Endodermal cell (in vitro differentiated cells): Measurements from ENCODE around the gene CFAP61. TPM values are rescaled to one million over a fixed set of nuclear protein-coding genes. Genes with fewer than 3 reads are reported as not detected.

Experiments
- DNase-seq: peaks from one replicate; pipeline ENCODE4 v3.0.0-alpha.2; 2017
- H3K27ac ChIP-seq: 2 replicates; pipeline ENCODE4 v1.5.1; 2013; ENCODE audit warnings: mild to moderate bottlenecking, low read depth, low read length, moderate library complexity
- H3K27me3 ChIP-seq: 2 replicates; pipeline ENCODE4 v1.6.1; 2013; ENCODE audit warnings: mild to moderate bottlenecking, low read length, moderate library complexity; ENCODE audit not compliant: insufficient read depth, control insufficient read depth, poor library complexity, severe bottlenecking
- H3K36me3 ChIP-seq: 2 replicates; pipeline ENCODE4 v1.7.0; 2013; ENCODE audit warnings: mild to moderate bottlenecking, low read length, moderate library complexity; ENCODE audit not compliant: control insufficient read depth, insufficient read depth
- H3K4me1 ChIP-seq: one replicate; pipeline ENCODE4 v1.7.0; 2013; ENCODE audit warnings: low read length; ENCODE audit not compliant: control insufficient read depth, insufficient read depth
- H3K4me3 ChIP-seq: 2 replicates; pipeline ENCODE4 v1.5.1; 2013; ENCODE audit warnings: mild to moderate bottlenecking, low read length, moderate library complexity
- H3K9ac ChIP-seq: 2 replicates; pipeline ENCODE4 v1.6.1; 2013; ENCODE audit warnings: mild to moderate bottlenecking, low read length, moderate library complexity; ENCODE audit not compliant: poor library complexity, severe bottlenecking; ENCODE audit errors: extremely low read depth
- H3K9me3 ChIP-seq: 2 replicates; pipeline ENCODE4 v1.6.1; 2013; ENCODE audit warnings: mild to moderate bottlenecking, low read length, moderate library complexity; ENCODE audit not compliant: control insufficient read depth
- H3K27ac Mint-ChIP-seq: 2 replicates; pipeline ENCODE4 v1.8.0; 2020; ENCODE audit warnings: mixed read lengths
- H3K27me3 Mint-ChIP-seq: 2 replicates; pipeline ENCODE4 v1.8.0; 2021; ENCODE audit warnings: mild to moderate bottlenecking, mixed read lengths; ENCODE audit not compliant: insufficient read depth
- H3K36me3 Mint-ChIP-seq: 2 replicates; pipeline ENCODE4 v1.8.0; 2020; ENCODE audit warnings: low read depth, mixed read lengths
- H3K4me1 Mint-ChIP-seq: 2 replicates; pipeline ENCODE4 v1.8.0; 2020; ENCODE audit warnings: mixed read lengths
- H3K4me3 Mint-ChIP-seq: 2 replicates; pipeline ENCODE4 v1.8.0; 2020; ENCODE audit warnings: mild to moderate bottlenecking, moderate library complexity, mixed read lengths
- H3K9me3 Mint-ChIP-seq: 2 replicates; pipeline ENCODE4 v1.8.0; 2020; ENCODE audit warnings: mild to moderate bottlenecking, mixed read lengths
- WGBS, 2 experiments: methylation state at CpG; one replicate each; pipeline versions ENCODE4 v1.1.5 to v1.1.7; 2013; ENCODE audit warnings: missing lambda C conversion rate in 2 of 2, mixed read lengths in 1 of 2; ENCODE audit not compliant: insufficient coverage in 1 of 2, insufficient read length in 1 of 2; 5-methylcytosine and 5-hydroxymethylcytosine counted together
- total RNA-seq, 2 donors: library from RNA; stranded (reverse); fragmentation: NEBNext Ultra II Directional in 1 of 2; extraction: Animal tissue kit (Norgen Biotek cat#: 25700) in 1 of 2; gene quantifications; 2 replicates in 1 of 2; 3 replicates in 1 of 2; pipeline ENCODE4 v1.2.1, GENCODE V29; 2021
- TF ChIP-seq, protein P1 (sequence below): fragments of 200-600 bp; sonication (generic); conservative IDR thresholded peaks from 2 replicates; pipeline ENCODE4 v1.5.0; 2021; ENCODE audit warnings: antibody characterized with exemption, mild to moderate bottlenecking

CFAP61 gene
- total RNA-seq, 2 donors from 2014 or later: 0.64 to 0.73 TPM

DNA sequence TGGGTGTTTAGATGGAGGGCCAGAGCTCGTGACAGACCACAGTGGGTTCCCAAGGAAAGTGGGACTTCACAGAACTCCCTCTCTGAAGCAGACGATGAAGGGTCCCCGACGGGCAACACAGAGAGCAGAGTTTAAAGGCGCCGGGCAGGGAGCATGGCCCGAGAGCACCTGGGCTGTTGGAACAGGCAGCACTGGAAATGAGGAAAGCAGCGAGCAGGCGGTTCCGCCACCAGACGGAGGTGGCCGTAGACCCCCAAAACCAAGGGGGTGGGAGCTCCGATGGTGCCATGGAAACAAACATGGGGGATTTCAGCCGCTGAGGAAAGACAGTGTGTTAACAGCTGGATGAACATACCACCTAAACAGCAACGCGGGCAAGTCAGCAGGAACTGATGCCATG is 288.1 kb downstream of the CFAP61 start:
- Histone ChIP-seq H3K9me3 (no peaks in the 10 kb centered on the region), H3K36me3 (no peaks in the 10 kb centered on the region), H3K4me3 (no peak overlapping the region), H3K27me3 (peaks cover 8% of the 10 kb centered on the region), H3K9ac (no peak overlapping the region), H3K27ac (no peak overlapping the region), H3K4me1 (no peaks in the 10 kb centered on the region)
- peaks cover 4% of the 10 kb centered on the region for H3K9me3 Mint-ChIP-seq
- H3K27ac Mint-ChIP-seq: no peak overlapping the region
- H3K4me3 Mint-ChIP-seq: no peak overlapping the region
- no peaks in the 10 kb centered on the region for H3K4me1 Mint-ChIP-seq
- WGBS, 2 experiments: 93 to 95% methylated on average over 10 to 16 of the region's 16 CpGs
- no peak for DNase-seq
- TF ChIP-seq, protein P1, sequence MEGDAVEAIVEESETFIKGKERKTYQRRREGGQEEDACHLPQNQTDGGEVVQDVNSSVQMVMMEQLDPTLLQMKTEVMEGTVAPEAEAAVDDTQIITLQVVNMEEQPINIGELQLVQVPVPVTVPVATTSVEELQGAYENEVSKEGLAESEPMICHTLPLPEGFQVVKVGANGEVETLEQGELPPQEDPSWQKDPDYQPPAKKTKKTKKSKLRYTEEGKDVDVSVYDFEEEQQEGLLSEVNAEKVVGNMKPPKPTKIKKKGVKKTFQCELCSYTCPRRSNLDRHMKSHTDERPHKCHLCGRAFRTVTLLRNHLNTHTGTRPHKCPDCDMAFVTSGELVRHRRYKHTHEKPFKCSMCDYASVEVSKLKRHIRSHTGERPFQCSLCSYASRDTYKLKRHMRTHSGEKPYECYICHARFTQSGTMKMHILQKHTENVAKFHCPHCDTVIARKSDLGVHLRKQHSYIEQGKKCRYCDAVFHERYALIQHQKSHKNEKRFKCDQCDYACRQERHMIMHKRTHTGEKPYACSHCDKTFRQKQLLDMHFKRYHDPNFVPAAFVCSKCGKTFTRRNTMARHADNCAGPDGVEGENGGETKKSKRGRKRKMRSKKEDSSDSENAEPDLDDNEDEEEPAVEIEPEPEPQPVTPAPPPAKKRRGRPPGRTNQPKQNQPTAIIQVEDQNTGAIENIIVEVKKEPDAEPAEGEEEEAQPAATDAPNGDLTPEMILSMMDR: no peak
- no peaks in the 10 kb centered on the region for H3K27me3 Mint-ChIP-seq
- no peaks in the 10 kb centered on the region for H3K36me3 Mint-ChIP-seq

DNA sequence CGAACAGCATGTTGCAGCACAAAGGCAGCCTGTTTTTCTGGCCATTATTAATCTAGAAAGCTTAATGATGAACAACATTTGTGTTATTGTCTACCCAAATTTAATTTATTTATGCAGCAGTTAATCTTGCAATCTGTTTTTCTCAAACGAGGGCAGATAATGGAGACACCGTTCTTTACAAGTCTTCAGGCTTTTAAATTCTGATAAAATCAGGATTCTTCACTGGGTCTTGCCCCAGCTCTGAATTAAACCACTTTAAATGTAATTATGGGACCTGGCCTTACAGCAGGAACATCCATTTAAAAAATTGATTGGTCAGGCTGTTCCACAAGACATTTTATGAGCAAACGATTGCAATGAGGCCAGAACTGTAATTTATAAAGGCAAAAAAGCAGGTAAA is 289.0 kb downstream of the CFAP61 start:
- H3K9me3 Mint-ChIP-seq: peaks cover 4% of the 10 kb centered on the region
- Histone ChIP-seq H3K9ac (no peak overlapping the region), H3K9me3 (no peaks in the 10 kb centered on the region), H3K36me3 (no peaks in the 10 kb centered on the region), H3K27me3 (no peaks in the 10 kb centered on the region), H3K4me3 (no peak overlapping the region), H3K4me1 (no peaks in the 10 kb centered on the region), H3K27ac (no peak overlapping the region)
- no peaks in the 10 kb centered on the region for H3K36me3 Mint-ChIP-seq
- TF ChIP-seq, protein P1: no peak
- H3K27ac Mint-ChIP-seq: no peak overlapping the region
- H3K4me3 Mint-ChIP-seq: no peak overlapping the region
- DNase-seq: no peak
- H3K4me1 Mint-ChIP-seq: no peaks in the 10 kb centered on the region
- WGBS, 2 experiments: 88 to 89% methylated on average over 1 to 4 of the region's 4 CpGs
- H3K27me3 Mint-ChIP-seq: no peaks in the 10 kb centered on the region

DNA sequence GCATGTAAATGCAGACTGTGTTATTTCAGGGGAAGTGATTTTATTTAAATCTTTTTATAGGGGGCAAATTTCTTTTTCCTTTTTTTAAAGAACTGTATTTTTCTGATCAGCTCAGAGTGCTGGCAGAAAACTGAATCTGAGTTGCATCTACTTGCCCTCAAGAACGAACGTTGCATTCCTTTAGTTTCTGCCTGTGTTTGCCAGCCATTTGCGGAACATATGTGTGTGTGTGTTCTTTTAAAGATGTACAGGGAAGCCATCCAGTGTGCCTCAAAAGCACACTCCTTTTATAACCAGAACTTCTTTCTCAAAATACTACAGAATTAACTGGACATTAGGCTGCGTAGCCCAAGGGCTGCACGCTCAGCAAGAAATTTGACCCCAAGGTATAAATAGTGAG is 289.7 kb downstream of the CFAP61 start:
- DNase-seq: no peak
- H3K4me3 Mint-ChIP-seq: no peak overlapping the region
- H3K4me1 ChIP-seq: no peaks in the 10 kb centered on the region
- H3K9me3 Mint-ChIP-seq: peaks cover under 1% of the 10 kb centered on the region
- H3K27me3 Mint-ChIP-seq: no peaks in the 10 kb centered on the region
- H3K4me1 Mint-ChIP-seq: no peaks in the 10 kb centered on the region
- H3K9me3 ChIP-seq: no peaks in the 10 kb centered on the region
- H3K36me3 ChIP-seq: no peaks in the 10 kb centered on the region
- no peak overlapping the region for H3K4me3 ChIP-seq
- no peak overlapping the region for H3K27ac ChIP-seq
- 89 to 100% methylated on average over 2 to 4 of the region's 5 CpGs for WGBS, 2 experiments
- no peaks in the 10 kb centered on the region for H3K27me3 ChIP-seq
- no peaks in the 10 kb centered on the region for H3K36me3 Mint-ChIP-seq
- no peak overlapping the region for H3K9ac ChIP-seq
- TF ChIP-seq, protein P1: no peak
- no peak overlapping the region for H3K27ac Mint-ChIP-seq
